Stimulated activated CD4-positive, alpha-beta T cell treated with anti-CD3 and anti-CD28 coated beads, TNF-alpha, amount 100 ng/mL, for 1 hour (primary cell): ENCODE measurements around the gene S1PR2.
"Not testable (repeated sequence)": the region's sequence is repeated elsewhere in the genome, so short reads cannot be mapped to it uniquely, and the experiment has no call there.

Experiments used
- DNase-seq, 3 donors: peaks; one replicate each; pipeline ENCODE4 v3.0.0-alpha.2; 2020; ENCODE audit warnings: low read depth in 3 of 3, low spot score in 1 of 3

The S1PR2 gene

GRCh38 chr19:10192922-10193321, 38.2 kb downstream of the S1PR2 start:
- DNase-seq = no peak

- DNase-seq = no peak
Measured at GRCh38 chr19:10191347-10191746, 39.8 kb downstream of the S1PR2 start.

- DNase-seq = no peak
Measured at GRCh38 chr19:10190026-10190425, 41.1 kb downstream of the S1PR2 start.

DNA sequence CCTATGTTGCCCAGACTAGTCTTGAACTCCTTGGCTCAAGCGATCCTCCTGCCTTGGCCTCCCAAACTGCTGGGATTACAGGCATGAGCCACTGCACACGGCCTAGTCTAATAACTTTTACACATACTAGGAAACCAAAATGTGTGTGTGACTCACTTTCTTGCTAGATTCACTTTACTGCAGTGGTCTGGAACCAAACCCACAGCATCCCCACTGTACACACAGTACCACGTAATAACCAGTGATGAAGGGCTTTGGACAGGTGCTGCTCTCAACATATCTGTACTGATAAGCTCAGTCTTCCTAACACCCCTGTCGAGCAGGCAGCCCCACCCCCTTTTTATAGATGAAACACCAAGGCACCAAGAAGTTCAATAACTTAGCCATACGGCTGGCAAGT, 41.5 kb downstream of the S1PR2 start:
- no peak for DNase-seq

- no peak for DNase-seq
Measured at GRCh38 chr19:10187315-10187714, 43.8 kb downstream of the S1PR2 start.

DNA sequence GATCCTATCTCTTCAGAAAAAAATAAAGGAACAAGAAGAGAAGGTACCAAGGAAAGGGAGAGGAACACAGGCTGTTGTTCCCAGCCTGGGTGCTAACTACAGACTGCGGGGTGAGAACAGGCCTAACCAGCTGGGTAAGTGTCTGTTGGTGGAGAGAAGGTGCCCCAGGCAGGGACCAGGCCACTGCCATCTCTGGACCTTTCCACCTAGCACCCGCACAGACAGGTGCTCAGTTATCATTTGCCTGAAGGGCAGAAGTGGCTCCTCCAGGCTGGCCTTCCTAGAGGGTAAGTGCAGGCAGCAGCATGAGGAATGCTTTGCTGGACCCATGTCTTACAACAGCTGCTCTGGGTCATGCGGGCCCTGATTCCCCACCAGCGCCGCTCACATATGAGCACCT, 46.5 kb downstream of the S1PR2 start:
- DNase-seq = no peak

DNA sequence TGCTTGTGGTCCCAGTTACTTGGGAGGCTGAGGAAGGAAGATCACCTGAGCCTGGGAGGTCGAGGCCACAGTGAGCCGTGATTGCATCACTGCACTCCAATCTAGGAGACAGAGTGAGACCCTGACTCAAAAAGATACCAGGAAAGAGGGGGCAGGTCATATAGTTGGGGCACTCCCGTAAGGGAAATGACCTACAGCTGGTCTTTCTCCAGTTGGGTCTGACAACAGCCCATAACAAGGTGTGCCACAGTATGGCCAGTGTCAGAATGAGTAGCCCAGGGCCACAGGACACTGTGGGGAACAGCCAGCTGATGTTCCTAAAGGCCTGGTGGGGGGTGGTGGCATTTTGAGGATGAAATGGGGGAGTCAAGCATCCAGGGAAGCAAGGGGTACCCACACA, 47.2 kb downstream of the S1PR2 start:
- no peak for DNase-seq

DNA sequence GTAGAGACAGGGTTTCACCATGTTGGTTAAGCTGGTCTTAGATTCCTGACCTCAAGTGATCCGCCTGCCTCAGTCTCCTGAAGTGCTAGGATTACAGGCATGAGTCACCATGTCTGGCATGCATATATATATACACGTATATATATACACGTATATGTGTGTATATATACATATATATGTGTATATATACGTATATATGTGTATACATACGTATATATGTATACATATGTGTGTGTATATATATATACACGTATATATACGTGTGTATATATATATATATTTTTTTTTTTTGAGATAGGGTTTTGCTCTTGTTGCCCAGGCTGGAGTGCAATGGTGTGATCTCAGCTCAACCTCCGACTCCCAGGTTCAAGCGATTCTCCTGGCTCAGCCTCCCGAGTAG, 48.3 kb downstream of the S1PR2 start:
- no peak for DNase-seq

DNA sequence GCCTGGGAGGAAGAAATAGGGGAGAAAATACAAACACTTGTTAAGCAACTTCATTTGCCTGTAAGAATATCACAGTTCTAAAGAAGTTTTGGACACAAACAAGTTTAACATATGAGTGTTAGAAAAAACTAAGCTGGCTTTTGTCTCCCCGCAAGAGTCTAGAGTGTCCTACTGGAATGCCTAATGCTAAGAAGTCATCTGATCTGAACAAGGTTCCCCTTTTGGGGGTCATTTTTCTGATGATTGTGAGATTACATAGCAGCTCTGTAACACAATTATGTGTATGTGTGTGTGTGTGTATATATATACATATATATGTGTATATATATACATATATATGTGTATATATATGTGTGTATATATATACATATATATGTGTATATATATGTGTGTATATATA, 49.1 kb downstream of the S1PR2 start:
- no peak for DNase-seq

DNA sequence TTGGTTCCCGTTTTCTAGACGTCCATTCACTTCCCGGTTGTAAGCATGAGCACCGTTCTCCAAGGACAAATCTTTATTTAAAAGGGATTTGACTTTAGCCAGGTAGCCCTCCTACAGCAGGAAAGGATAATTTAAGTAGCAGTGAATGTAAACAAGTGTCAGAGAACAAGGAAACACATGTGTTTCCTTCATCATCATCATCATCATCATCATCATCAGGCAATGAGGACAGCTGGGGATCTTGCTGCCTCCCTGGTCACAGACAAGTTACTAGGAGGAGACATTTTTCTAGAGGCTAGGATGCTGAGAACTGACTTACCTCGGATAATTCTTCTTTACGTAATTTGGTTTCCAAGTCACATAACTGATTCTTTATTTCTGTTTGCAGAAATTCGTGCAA, 50.7 kb downstream of the S1PR2 start:
- no peak for DNase-seq

DNA sequence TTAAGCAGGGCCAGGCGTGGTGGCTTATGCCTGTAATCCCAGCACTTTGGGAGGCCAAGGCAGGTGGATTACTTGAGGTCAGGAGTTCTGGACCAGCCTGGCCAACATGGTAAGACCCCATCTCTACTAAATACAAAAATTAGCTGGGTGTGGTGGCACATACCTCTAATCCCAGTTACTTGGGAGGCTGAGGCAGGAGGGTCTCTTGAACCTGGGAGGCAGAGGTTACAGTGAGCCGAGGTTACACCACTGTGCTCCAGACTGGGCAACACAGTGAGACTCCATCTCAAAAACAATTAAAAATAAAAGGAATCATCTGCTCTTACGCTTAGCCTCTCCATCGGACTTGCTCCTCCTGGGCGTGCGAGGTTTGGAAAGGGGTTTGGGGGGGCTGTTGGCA, 51.1 kb downstream of the S1PR2 start:
- not testable (repeated sequence) for DNase-seq

DNA sequence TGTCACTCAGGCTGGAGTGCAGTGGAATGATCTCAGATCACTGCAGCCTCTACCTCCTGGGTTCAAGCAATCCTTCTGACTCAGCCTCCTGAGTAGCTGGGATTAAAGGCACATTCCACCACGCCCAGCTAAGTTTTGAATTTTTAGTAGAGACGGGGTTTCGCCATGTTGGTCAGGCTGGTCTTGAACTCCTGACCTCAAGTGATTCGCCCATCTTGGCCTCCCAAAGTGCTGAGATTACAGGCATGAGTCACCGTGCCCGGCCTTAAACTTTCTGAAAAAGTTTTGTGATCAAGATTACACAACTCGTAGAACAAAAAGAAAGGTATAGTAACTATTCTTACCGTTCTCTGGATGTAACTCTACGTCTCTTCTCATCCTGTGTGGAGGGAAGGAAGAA, 57.6 kb downstream of the S1PR2 start:
- no peak for DNase-seq
